Karpas-422 (cell line): ENCODE results near the gene PTH2R. TPM values are rescaled to one million over a fixed set of nuclear protein-coding genes. Genes with fewer than 3 reads are reported as not detected.

ENCODE experiments used
- total RNA-seq: library from RNA; depleted of rRNA; stranded (reverse); fragments of >200 nt; shearing (Covaris generic); gene quantifications from 2 replicates; pipeline ENCODE4 v1.2.3, GENCODE V29; 2014; ENCODE audit warnings: low replicate concordance; rRNA removed

The PTH2R gene
- total RNA-seq, 1 experiment from 2014 or later: 0.22 TPM

Other genes with a start within 250 kb of the PTH2R start
- gene CRYGA, start 243.2 kb upstream of the PTH2R start, total RNA-seq: not detected in 2 replicates
- gene C2orf80, start 216.8 kb upstream of the PTH2R start, total RNA-seq: not detected in 2 replicates
- 44.1 and 50.6 TPM in 2 replicates for gene IDH1, start 151.7 kb upstream of the PTH2R start, total RNA-seq
- gene PIKFYVE, start 140.5 kb upstream of the PTH2R start, total RNA-seq: 38.4 and 58.0 TPM in 2 replicates